Uterus (tissue), 4 donors: ENCODE data around the gene LRRC15. TPM values are rescaled to one million over a fixed set of nuclear protein-coding genes. Genes with fewer than 3 reads are reported as not detected.
A peak's percentile ranks its signal among the peaks of the same experiment; 100 is the strongest.

ENCODE experiments used
- DNase-seq, 2 donors: peaks; one replicate each; pipeline ENCODE4 v3.0.0-alpha.2; 2019 to 2020
- H3K27ac ChIP-seq, 2 donors: fragments of 200-600 bp; sonication (generic); 1 replicate in 1 of 2; 2 replicates in 1 of 2; pipeline ENCODE4 v1.5.1; 2016 to 2018
- H3K27me3 ChIP-seq, 2 donors: fragments of 200-600 bp; sonication (generic); one replicate each; pipeline ENCODE4 v1.5.1; 2018 to 2019; ENCODE audit warnings: control low read depth in 1 of 2
- H3K36me3 ChIP-seq, 2 donors: fragments of 200-600 bp; sonication (generic); one replicate each; pipeline ENCODE4 v1.5.1; 2019; ENCODE audit warnings: control low read depth in 1 of 2
- H3K4me1 ChIP-seq, 2 donors: fragments of 200-600 bp; sonication (generic); one replicate each; pipeline ENCODE4 v1.5.1; 2018 to 2019; ENCODE audit warnings: control low read depth in 1 of 2
- H3K4me3 ChIP-seq, 2 donors: fragments of 200-600 bp; sonication (generic); 1 replicate in 1 of 2; 2 replicates in 1 of 2; pipeline ENCODE4 v1.5.1; 2018 to 2019; ENCODE audit warnings: mild to moderate bottlenecking in 1 of 2
- H3K9me3 ChIP-seq, 2 donors: fragments of 200-600 bp; sonication (generic); one replicate each; pipeline ENCODE4 v1.5.1; 2019; ENCODE audit warnings: control low read depth in 1 of 2
- CTCF ChIP-seq, 4 experiments: fragments of 200-600 bp in 2 of 4; fragments of 450-650 bp in 2 of 4; sonication (generic) in 2 of 4; IDR thresholded peaks; one replicate each; pipeline ENCODE4 v1.5.1; 2016 to 2019; ENCODE audit warnings: antibody characterized with exemption in 4 of 4, mild to moderate bottlenecking in 2 of 4, moderate library complexity in 1 of 4
- POLR2A ChIP-seq, 2 donors: fragments of 450-650 bp; IDR thresholded peaks; one replicate each; pipeline ENCODE4 v1.6.1; 2016; ENCODE audit warnings: antibody characterized with exemption in 2 of 2, mild to moderate bottlenecking in 1 of 2, moderate library complexity in 1 of 2
- intact Hi-C: fragments of 100-400 bp; cut with DNase I; formaldehyde crosslinking; loops from one replicate; pipeline ENCODE4 v1.15.1; 2023; ENCODE audit warnings: low total_unique reads
- total RNA-seq, 4 donors: library from RNA; depleted of rRNA in 3 of 4; stranded (reverse); fragments of >200 nt in 3 of 4; gene quantifications; one replicate each; pipeline versions ENCODE4 v1.1.0 to v1.2.4, GENCODE V29; 2014 to 2023
- donor health status: DM: yes; HTN: yes; CAD: no.

The LRRC15 gene
- total RNA-seq, 4 donors from 2014 or later = under 0.01 to 0.59 TPM; not detected in 2

DNA sequence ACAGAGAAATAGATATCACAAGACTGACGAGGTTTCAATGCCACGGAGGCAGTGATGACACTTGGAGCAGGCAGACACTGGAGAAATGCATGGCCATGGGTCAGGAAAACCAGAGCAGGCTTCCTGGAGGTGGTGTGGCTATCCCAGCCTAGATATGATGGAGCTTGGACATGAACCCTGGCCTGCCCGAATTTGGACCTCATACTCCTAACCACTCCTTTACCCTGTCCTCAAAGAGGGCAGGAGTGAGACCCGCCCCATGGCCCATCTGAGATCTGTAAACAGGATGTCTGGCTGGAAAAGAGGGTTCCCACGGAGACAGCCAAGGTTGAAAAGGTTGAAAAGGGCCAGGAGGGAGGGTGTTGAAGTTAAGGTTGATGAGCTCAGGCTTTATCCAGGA, 49.4 kb downstream of the LRRC15 start:
- TF ChIP-seq POLR2A (IDR thresholded peaks at IDR 0.05) = no peak
- no peak for TF ChIP-seq CTCF (IDR thresholded peaks at IDR 0.05)
- no peaks in the 10 kb centered on the region for H3K9me3 ChIP-seq
- H3K27me3 ChIP-seq = no peaks in the 10 kb centered on the region
- H3K27ac ChIP-seq = no peak overlapping the region
- no peak for DNase-seq
- intact Hi-C loops = no loop called here
- no peaks in the 10 kb centered on the region for H3K36me3 ChIP-seq
- no peak overlapping the region for H3K4me3 ChIP-seq
- H3K4me1 ChIP-seq = peaks cover 0 to 4% of the 10 kb centered on the region in 2 donors

DNA sequence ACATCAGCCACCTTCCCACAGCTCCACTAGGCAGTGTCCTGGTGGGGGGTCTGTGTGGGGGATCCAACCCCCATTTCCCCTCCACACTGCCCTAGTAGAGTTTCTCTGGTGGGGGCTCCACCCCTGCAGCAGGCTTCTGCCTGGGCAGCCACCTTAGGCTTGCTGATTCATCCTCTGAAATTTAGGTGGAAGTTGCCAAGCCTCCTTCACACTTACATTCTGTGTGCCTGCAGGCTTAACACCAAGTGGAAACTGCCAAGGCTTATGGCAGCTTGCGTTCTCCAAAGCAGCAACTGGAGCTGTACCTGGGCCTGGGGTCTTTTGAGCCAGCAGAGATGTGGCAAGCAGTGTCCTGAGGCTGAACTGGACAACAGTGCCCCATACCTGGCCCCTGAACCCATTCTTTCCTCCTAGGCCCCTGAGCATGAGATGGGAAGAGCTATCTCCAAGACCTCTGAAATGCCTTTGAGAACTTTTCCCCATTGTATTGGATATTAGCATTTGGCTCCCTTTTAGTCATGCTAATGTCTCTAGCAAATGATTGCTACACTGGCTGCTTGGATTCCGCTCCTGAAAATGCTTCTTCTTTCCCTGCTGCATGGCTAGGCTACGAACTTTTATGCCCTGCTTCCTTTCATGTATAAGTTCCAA, 50.9 kb downstream of the LRRC15 start:
- Histone ChIP-seq H3K27me3 (no peaks in the 10 kb centered on the region), H3K9me3 (no peaks in the 10 kb centered on the region), H3K4me1 (peaks cover 9 to 19% of the 10 kb centered on the region in 2 donors), H3K36me3 (no peaks in the 10 kb centered on the region), H3K4me3 (no peak overlapping the region), H3K27ac (no peak overlapping the region)
- intact Hi-C loops = no loop called here
- DNase-seq = no peak
- TF ChIP-seq CTCF (IDR thresholded peaks at IDR 0.05) (no peak), POLR2A (IDR thresholded peaks at IDR 0.05) (no peak)

- Histone ChIP-seq H3K27me3 (no peaks in the 10 kb centered on the region), H3K27ac (no peak overlapping the region), H3K9me3 (no peaks in the 10 kb centered on the region), H3K4me3 (no peak overlapping the region), H3K4me1 (peaks cover 9 to 20% of the 10 kb centered on the region in 2 donors), H3K36me3 (no peaks in the 10 kb centered on the region)
- no peak for DNase-seq
- intact Hi-C loops = no loop called here
- TF ChIP-seq POLR2A (IDR thresholded peaks at IDR 0.05) (no peak), CTCF (IDR thresholded peaks at IDR 0.05) (no peak)
Observed at GRCh38 chr3:194316918-194317317, 52.6 kb downstream of the LRRC15 start.

GRCh38 chr3:194315965-194316361, 53.6 kb downstream of the LRRC15 start:
- Histone ChIP-seq H3K9me3 (no peaks in the 10 kb centered on the region), H3K27ac (peak overlapping the region; percentile 40 to 86), H3K4me3 (no peak overlapping the region), H3K36me3 (no peaks in the 10 kb centered on the region), H3K27me3 (no peaks in the 10 kb centered on the region), H3K4me1 (peaks cover 9 to 20% of the 10 kb centered on the region in 2 donors)
- intact Hi-C loops = no loop called here
- DNase-seq = no peak
- TF ChIP-seq POLR2A (IDR thresholded peaks at IDR 0.05) (no peak), CTCF (IDR thresholded peaks at IDR 0.05) (no peak)

DNA sequence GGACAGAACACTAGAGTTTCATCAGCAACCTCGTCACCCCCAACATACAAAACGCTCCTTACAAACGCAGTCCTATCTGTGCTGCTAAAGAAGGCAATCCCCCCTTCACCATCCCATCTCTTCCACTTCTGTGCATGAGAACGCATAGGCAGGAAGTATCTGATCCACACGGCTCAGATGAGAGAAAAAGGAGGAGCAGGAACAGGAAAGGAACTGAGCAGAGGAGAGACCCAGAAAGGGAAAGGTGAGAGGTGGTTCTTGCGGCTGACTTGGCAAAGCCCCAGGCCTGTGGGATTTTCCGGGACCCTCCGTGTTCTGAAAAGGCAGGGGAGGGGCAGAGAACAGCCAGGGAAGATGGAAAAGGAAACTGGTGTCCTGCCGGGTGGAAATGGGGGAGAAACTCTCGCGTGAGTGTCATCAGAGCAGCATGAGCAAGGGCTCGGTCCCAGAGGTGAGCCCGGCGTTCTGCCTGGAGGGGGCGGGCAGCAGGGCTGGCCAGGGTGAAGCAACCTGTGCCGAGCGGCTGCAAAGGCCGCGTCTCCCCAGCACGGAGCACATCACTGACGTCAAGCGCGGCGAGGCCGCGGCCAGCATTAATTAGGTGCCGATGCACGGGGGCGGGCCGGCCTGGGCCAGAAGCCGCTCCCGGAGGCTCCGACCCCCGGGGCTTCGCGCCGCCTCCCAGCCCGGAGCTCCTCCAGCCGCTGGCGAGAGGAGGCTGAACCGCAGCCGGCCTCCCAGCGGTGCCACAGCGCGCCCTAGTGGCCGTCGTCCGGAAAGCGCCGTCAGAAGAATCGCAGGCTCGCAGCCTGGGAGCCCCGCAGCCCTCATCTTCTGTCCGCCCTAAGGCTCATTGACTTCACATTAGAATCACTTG, 54.2 kb downstream of the LRRC15 start:
- Histone ChIP-seq H3K9me3 (no peaks in the 10 kb centered on the region), H3K4me1 (peaks cover 9 to 20% of the 10 kb centered on the region in 2 donors), H3K27me3 (no peaks in the 10 kb centered on the region), H3K4me3 (peak overlapping the region; percentile 15 to 23), H3K27ac (peak overlapping the region; percentile 40 to 86), H3K36me3 (no peaks in the 10 kb centered on the region)
- intact Hi-C loops = no loop called here
- TF ChIP-seq CTCF (IDR thresholded peaks at IDR 0.05) (peak; percentile 91 to 97 (median 96)), POLR2A (IDR thresholded peaks at IDR 0.05) (peak in 1 of 2 donors; percentile 43)
- peak; percentile 91 to 96 for DNase-seq
